Regular cardiac myocyte (primary cell): Measurements from ENCODE around the gene TOM1. TPM values are rescaled to one million over a fixed set of nuclear protein-coding genes. Genes with fewer than 3 reads are reported as not detected.

Experiments
- total RNA-seq: library from RNA; depleted of rRNA; stranded (reverse); fragments of >200 nt; gene quantifications from 2 replicates; pipeline ENCODE4 v1.2.3, GENCODE V29; 2014

The TOM1 gene
- 19.2 and 32.4 TPM in 2 replicates for total RNA-seq

GRCh38 chr22:35299673-35300499 is at the start of gene TOM1:
TOM1 (plus strand) TSS chr22:35299894; CDS start chr22:35299929, 35 bp downstream.

GRCh38 chr22:35257321-35258190 is 42.1 kb upstream of the TOM1 start, which contains the start of gene HMGXB4:
HMGXB4 (plus strand) TSS chr22:35257493; CDS start chr22:35262391, 4,898 bp downstream.

GRCh38 chr22:35380537-35381423 is 81.1 kb downstream of the TOM1 start, which contains the start of gene HMOX1:
HMOX1 (plus strand) TSS chr22:35381096; CDS start chr22:35381174, 78 bp downstream.

Other genes starting within 250 kb of the TOM1 start
- not detected in 2 replicates for gene ISX, start 233.7 kb upstream of the TOM1 start, total RNA-seq
- 15.5 and 26.6 TPM in 2 replicates for gene HMGXB4, start 42.4 kb upstream of the TOM1 start, total RNA-seq
- 102 and 156 TPM in 2 replicates for gene HMOX1, start 81.2 kb downstream of the TOM1 start, total RNA-seq
- gene MCM5, start 100.2 kb downstream of the TOM1 start, total RNA-seq: 14.4 and 87.8 TPM in 2 replicates
- 0.19 and 0.56 TPM in 2 replicates for gene RASD2, start 240.9 kb downstream of the TOM1 start, total RNA-seq